SU-DHL-6 (cell line): ENCODE results near the gene RARA.

Experiments used
- H2AFZ ChIP-seq: fragments of 200-600 bp; sonication (generic); 2 replicates; pipeline ENCODE4 v1.6.1; 2014; ENCODE audit warnings: low read depth, mild to moderate bottlenecking, moderate library complexity, mixed read lengths, antibody characterized with exemption, low read length; ENCODE audit not compliant: severe bottlenecking
- H3F3A ChIP-seq: fragments of 200-600 bp; shearing (Covaris generic); 2 replicates; pipeline ENCODE4 v1.6.0; 2016; ENCODE audit warnings: antibody characterized with exemption, mild to moderate bottlenecking; ENCODE audit not compliant: insufficient read depth
- H3K27ac ChIP-seq: fragments of 200-600 bp; sonication (generic); 2 replicates; pipeline ENCODE4 v1.5.1; 2016; ENCODE audit warnings: low read depth, mild to moderate bottlenecking, low read length, moderate library complexity, mixed read lengths
- H3K27me3 ChIP-seq: fragments of 200-600 bp; sonication (generic), shearing (Covaris generic); 2 replicates; pipeline ENCODE4 v1.6.0; 2014; ENCODE audit warnings: mild to moderate bottlenecking, low read length
- H3K36me3 ChIP-seq: fragments of 200-600 bp; sonication (generic); 2 replicates; pipeline ENCODE4 v1.6.1; 2014; ENCODE audit warnings: mild to moderate bottlenecking, low read length, mixed read lengths
- H3K4me2 ChIP-seq: fragments of 300-600, 200-600 bp; shearing (Covaris generic), sonication (generic); 2 replicates; pipeline ENCODE4 v1.6.0; 2014; ENCODE audit warnings: low read length, low read depth, mild to moderate bottlenecking; ENCODE audit not compliant: poor library complexity, severe bottlenecking
- H3K4me3 ChIP-seq: fragments of 200-600 bp; sonication (generic); 2 replicates; pipeline ENCODE4 v1.5.1; 2014; ENCODE audit warnings: antibody characterized with exemption, low read length, mild to moderate bottlenecking, mixed read lengths; ENCODE audit not compliant: insufficient read depth, poor library complexity, severe bottlenecking
- H3K79me2 ChIP-seq: fragments of 200-600 bp; sonication (generic); 2 replicates; pipeline ENCODE4 v1.6.1; 2014; ENCODE audit warnings: mild to moderate bottlenecking, low read length, moderate library complexity; ENCODE audit not compliant: insufficient read depth
- H3K9ac ChIP-seq: fragments of 200-600 bp; sonication (generic); 2 replicates; pipeline ENCODE4 v1.7.0; 2014; ENCODE audit warnings: mild to moderate bottlenecking, low read length
- H3K9me2 ChIP-seq: fragments of 200-600 bp; sonication (generic); replicated peaks from 2 replicates; pipeline ENCODE4 v1.6.1; 2014; ENCODE audit warnings: low read length; ENCODE audit not compliant: insufficient read depth
- H3K9me3 ChIP-seq: fragments of 200-600 bp; sonication (generic); 2 replicates; pipeline ENCODE4 v1.6.1; 2014; ENCODE audit warnings: low read length, mixed read lengths; ENCODE audit not compliant: insufficient read depth
- H4K20me1 ChIP-seq: fragments of 200-600 bp; sonication (generic); 2 replicates; pipeline ENCODE4 v1.6.1; 2014; ENCODE audit warnings: low read depth, mild to moderate bottlenecking, antibody characterized with exemption, low read length, moderate library complexity, mixed read lengths
- EZH2phosphoT487 ChIP-seq: fragments of 200-600 bp; sonication (generic), shearing (Covaris generic); conservative IDR thresholded peaks from 2 replicates; pipeline ENCODE4 v1.6.1; 2018; ENCODE audit warnings: mild to moderate bottlenecking, antibody characterized with exemption, low read length, moderate library complexity, mixed read lengths
- TF ChIP-seq, protein P1 (sequence below): fragments of 200-600 bp; sonication (generic); IDR thresholded peaks from one replicate; pipeline ENCODE4 v1.5.1; 2017; ENCODE audit warnings: antibody characterized with exemption, mild to moderate bottlenecking, low read length, moderate library complexity; ENCODE audit not compliant: insufficient read depth, poor library complexity, severe bottlenecking

Gene RARA

DNA sequence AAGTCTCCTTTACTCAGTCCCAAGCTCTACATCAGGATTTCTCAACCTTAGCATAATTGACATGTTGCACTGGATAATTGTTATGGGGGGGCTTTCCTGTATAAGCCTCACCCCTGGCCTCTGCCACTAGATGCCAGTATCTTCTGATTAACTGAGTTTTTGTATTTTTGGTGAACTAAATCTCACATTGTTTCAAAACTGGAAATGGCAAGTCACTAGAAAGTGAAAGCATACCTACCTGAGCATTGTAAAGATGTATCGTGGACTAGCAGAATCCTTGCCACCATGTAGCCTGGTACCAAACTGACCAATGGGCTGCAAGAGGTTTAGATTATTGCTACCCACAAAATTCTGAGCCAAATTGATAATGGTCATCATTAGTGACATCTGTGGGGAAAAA, 93.7 kb downstream of the RARA start:
- TF ChIP-seq EZH2phosphoT487, result no peak
- TF ChIP-seq, protein P1, sequence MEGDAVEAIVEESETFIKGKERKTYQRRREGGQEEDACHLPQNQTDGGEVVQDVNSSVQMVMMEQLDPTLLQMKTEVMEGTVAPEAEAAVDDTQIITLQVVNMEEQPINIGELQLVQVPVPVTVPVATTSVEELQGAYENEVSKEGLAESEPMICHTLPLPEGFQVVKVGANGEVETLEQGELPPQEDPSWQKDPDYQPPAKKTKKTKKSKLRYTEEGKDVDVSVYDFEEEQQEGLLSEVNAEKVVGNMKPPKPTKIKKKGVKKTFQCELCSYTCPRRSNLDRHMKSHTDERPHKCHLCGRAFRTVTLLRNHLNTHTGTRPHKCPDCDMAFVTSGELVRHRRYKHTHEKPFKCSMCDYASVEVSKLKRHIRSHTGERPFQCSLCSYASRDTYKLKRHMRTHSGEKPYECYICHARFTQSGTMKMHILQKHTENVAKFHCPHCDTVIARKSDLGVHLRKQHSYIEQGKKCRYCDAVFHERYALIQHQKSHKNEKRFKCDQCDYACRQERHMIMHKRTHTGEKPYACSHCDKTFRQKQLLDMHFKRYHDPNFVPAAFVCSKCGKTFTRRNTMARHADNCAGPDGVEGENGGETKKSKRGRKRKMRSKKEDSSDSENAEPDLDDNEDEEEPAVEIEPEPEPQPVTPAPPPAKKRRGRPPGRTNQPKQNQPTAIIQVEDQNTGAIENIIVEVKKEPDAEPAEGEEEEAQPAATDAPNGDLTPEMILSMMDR, result no peak
- H3K4me3 ChIP-seq, result no peak overlapping the region
- peaks cover 65% of the 10 kb centered on the region for H3F3A ChIP-seq
- no peaks in the 10 kb centered on the region for H3K27me3 ChIP-seq
- no peaks in the 10 kb centered on the region for H3K9me3 ChIP-seq
- H3K27ac ChIP-seq, result no peak overlapping the region
- H3K36me3 ChIP-seq, result peaks cover 81% of the 10 kb centered on the region
- H3K79me2 ChIP-seq, result no peaks in the 10 kb centered on the region; the same call in 1 of the 2 replicates
- H3K9me2 ChIP-seq, result no peaks in the 10 kb centered on the region
- no peak overlapping the region for H3K9ac ChIP-seq
- H4K20me1 ChIP-seq, result no peaks in the 10 kb centered on the region
- no peak overlapping the region for H3K4me2 ChIP-seq
- no peak overlapping the region for H2AFZ ChIP-seq

DNA sequence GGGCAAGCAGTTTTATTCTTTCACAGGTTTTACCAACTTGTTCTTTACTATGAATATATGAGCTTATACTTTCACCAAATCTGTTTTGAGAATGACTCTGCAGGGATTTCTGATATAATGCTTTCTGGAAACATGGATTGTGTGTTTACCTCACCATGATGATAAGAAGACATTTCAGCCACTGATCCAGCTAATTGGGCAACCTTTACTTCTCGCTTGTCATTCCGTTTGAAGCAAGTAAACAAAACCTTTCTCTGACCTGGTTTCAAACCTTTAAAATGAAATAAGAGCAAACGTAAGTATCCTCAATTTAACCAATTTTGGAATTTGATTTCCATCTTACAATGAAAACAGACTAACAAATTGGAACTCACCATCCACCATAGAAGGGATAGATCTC, 95.0 kb downstream of the RARA start:
- no peak overlapping the region for H2AFZ ChIP-seq
- no peaks in the 10 kb centered on the region for H3K9me3 ChIP-seq
- H4K20me1 ChIP-seq, result 0 out of 2 replicates have a peak, but pooled peaks cover 4% of the 10 kb centered on the region
- peaks cover 5% of the 10 kb centered on the region for H3K79me2 ChIP-seq
- no peak overlapping the region for H3K27ac ChIP-seq
- H3K4me2 ChIP-seq, result no peak overlapping the region
- peaks cover 82% of the 10 kb centered on the region for H3K36me3 ChIP-seq
- H3K4me3 ChIP-seq, result no peak overlapping the region
- H3F3A ChIP-seq, result peaks cover 67% of the 10 kb centered on the region
- TF ChIP-seq, protein P1, result no peak
- no peak for TF ChIP-seq EZH2phosphoT487
- H3K9ac ChIP-seq, result no peak overlapping the region
- H3K27me3 ChIP-seq, result no peaks in the 10 kb centered on the region
- H3K9me2 ChIP-seq, result no peaks in the 10 kb centered on the region
